Activated T-helper 2 cell treated with anti-CD3 and anti-CD28 coated beads, Interferon-gamma antibody, Interleukin-2, Interleukin-4, amounts not matched to agents 10 μg/mL and 5 μg/mL and 100 μg/mL, durations not matched to agents 14 hours and 24 hours and 36 hours (primary cell): ENCODE results near the gene CDKAL1. TPM values are rescaled to one million over a fixed set of nuclear protein-coding genes. Genes with fewer than 3 reads are reported as not detected.

Experiments
- DNase-seq: peaks from one replicate; pipeline ENCODE4 v3.0.0; 2021; ENCODE audit warnings: low spot score
- H3K27ac Mint-ChIP-seq: one replicate; pipeline ENCODE4 v1.8.0; 2021; ENCODE audit warnings: mixed read lengths
- H3K27me3 Mint-ChIP-seq: one replicate; pipeline ENCODE4 v1.8.0; 2021; ENCODE audit warnings: low read depth, mixed read lengths
- H3K36me3 Mint-ChIP-seq: one replicate; pipeline ENCODE4 v1.8.0; 2021; ENCODE audit warnings: low read depth, mixed read lengths
- H3K4me1 Mint-ChIP-seq: one replicate; pipeline ENCODE4 v1.8.0; 2021; ENCODE audit warnings: low read depth, mixed read lengths
- H3K4me3 Mint-ChIP-seq: one replicate; pipeline ENCODE4 v1.8.0; 2021; ENCODE audit warnings: low read depth, mild to moderate bottlenecking, moderate library complexity, mixed read lengths
- H3K9me3 Mint-ChIP-seq: one replicate; pipeline ENCODE4 v1.8.0; 2021; ENCODE audit warnings: mixed read lengths
- intact Hi-C: fragments of 100-400 bp; cut with micrococcal nuclease; formaldehyde crosslinking; loops from one replicate; pipeline ENCODE4 v1.15.1; 2023
- total RNA-seq: library from RNA; stranded (reverse); gene quantifications from 2 replicates; pipeline ENCODE4 v1.2.3, GENCODE V29; 2022

CDKAL1 gene
- total RNA-seq, 1 donor from 2014 or later, result 31.2 TPM

GRCh38 chr6:20870021-20870420, 335.8 kb downstream of the CDKAL1 start:
- Mint-ChIP-seq H3K36me3 (no peaks in the 10 kb centered on the region), H3K9me3 (no peaks in the 10 kb centered on the region), H3K27me3 (no peaks in the 10 kb centered on the region), H3K4me1 (peaks cover 2% of the 10 kb centered on the region), H3K4me3 (no peak overlapping the region), H3K27ac (no peak overlapping the region)
- DNase-seq, result no peak
- intact Hi-C loops, result loop anchor here (10.0 kb wide), 1 partner anchor 315 kb away; no protein-coding TSS in a partner anchor

- Mint-ChIP-seq H3K4me1 (peaks cover 2% of the 10 kb centered on the region), H3K9me3 (no peaks in the 10 kb centered on the region), H3K36me3 (no peaks in the 10 kb centered on the region), H3K27ac (no peak overlapping the region), H3K4me3 (no peak overlapping the region), H3K27me3 (no peaks in the 10 kb centered on the region)
- intact Hi-C loops, result loop anchor here (10.0 kb wide), 1 partner anchor 314 kb away; no protein-coding TSS in a partner anchor
- no peak for DNase-seq
Observed at GRCh38 chr6:20870493-20870892, 336.2 kb downstream of the CDKAL1 start.

GRCh38 chr6:20873425-20874190, 339.4 kb downstream of the CDKAL1 start:
- intact Hi-C loops, result loop anchor here (10.0 kb wide), 1 partner anchor 311 kb away; no protein-coding TSS in a partner anchor
- H3K27me3 Mint-ChIP-seq, result no peaks in the 10 kb centered on the region
- no peaks in the 10 kb centered on the region for H3K36me3 Mint-ChIP-seq
- no peak for DNase-seq
- H3K4me1 Mint-ChIP-seq, result peaks cover 18% of the 10 kb centered on the region
- H3K27ac Mint-ChIP-seq, result no peak overlapping the region
- H3K4me3 Mint-ChIP-seq, result no peak overlapping the region
- H3K9me3 Mint-ChIP-seq, result no peaks in the 10 kb centered on the region

GRCh38 chr6:20875369-20875963, 341.2 kb downstream of the CDKAL1 start:
- no peaks in the 10 kb centered on the region for H3K36me3 Mint-ChIP-seq
- intact Hi-C loops, result loop anchor here (10.0 kb wide), 1 partner anchor 309 kb away; no protein-coding TSS in a partner anchor
- H3K27me3 Mint-ChIP-seq, result no peaks in the 10 kb centered on the region
- no peak for DNase-seq
- peaks cover 16% of the 10 kb centered on the region for H3K4me1 Mint-ChIP-seq
- no peak overlapping the region for H3K4me3 Mint-ChIP-seq
- H3K9me3 Mint-ChIP-seq, result no peaks in the 10 kb centered on the region
- H3K27ac Mint-ChIP-seq, result no peak overlapping the region

- Mint-ChIP-seq H3K4me3 (no peak overlapping the region), H3K9me3 (no peaks in the 10 kb centered on the region), H3K27ac (no peak overlapping the region), H3K36me3 (no peaks in the 10 kb centered on the region), H3K4me1 (peaks cover 16% of the 10 kb centered on the region), H3K27me3 (no peaks in the 10 kb centered on the region)
- DNase-seq, result no peak
- intact Hi-C loops, result loop anchor here (2.0 to 10.0 kb wide), 2 partner anchors 309 to 713 kb away; no protein-coding TSS in a partner anchor
Observed at GRCh38 chr6:20876036-20876435, 341.8 kb downstream of the CDKAL1 start.

- no peak overlapping the region for H3K27ac Mint-ChIP-seq
- no peak overlapping the region for H3K4me3 Mint-ChIP-seq
- peaks cover 2% of the 10 kb centered on the region for H3K9me3 Mint-ChIP-seq
- intact Hi-C loops, result loop anchor here (2.0 to 10.0 kb wide), 2 partner anchors 308 to 712 kb away; no protein-coding TSS in a partner anchor
- H3K27me3 Mint-ChIP-seq, result no peaks in the 10 kb centered on the region
- peaks cover 16% of the 10 kb centered on the region for H3K4me1 Mint-ChIP-seq
- no peak for DNase-seq
- no peaks in the 10 kb centered on the region for H3K36me3 Mint-ChIP-seq
Observed at GRCh38 chr6:20876561-20876960, 342.3 kb downstream of the CDKAL1 start.

- Mint-ChIP-seq H3K27ac (peak overlapping the region; percentile 72), H3K36me3 (peaks cover 7% of the 10 kb centered on the region), H3K4me3 (no peak overlapping the region), H3K27me3 (no peaks in the 10 kb centered on the region), H3K4me1 (peaks cover 16% of the 10 kb centered on the region), H3K9me3 (peaks cover 9% of the 10 kb centered on the region)
- intact Hi-C loops, result loop anchor here (1.0 to 10.0 kb wide), 3 partner anchors 43 to 712 kb away; no protein-coding TSS in a partner anchor
- no peak for DNase-seq
Observed at GRCh38 chr6:20877008-20877937, 343.0 kb downstream of the CDKAL1 start.

- intact Hi-C loops, result loop anchor here (10.0 kb wide), 1 partner anchor 306 kb away; no protein-coding TSS in a partner anchor
- no peak for DNase-seq
- H3K27ac Mint-ChIP-seq, result no peak overlapping the region
- H3K4me3 Mint-ChIP-seq, result no peak overlapping the region
- H3K4me1 Mint-ChIP-seq, result peaks cover 16% of the 10 kb centered on the region
- peaks cover 25% of the 10 kb centered on the region for H3K9me3 Mint-ChIP-seq
- peaks cover 18% of the 10 kb centered on the region for H3K36me3 Mint-ChIP-seq
- H3K27me3 Mint-ChIP-seq, result no peaks in the 10 kb centered on the region
Observed at GRCh38 chr6:20879121-20879520, 344.9 kb downstream of the CDKAL1 start.

GRCh38 chr6:20879526-20879925, 345.3 kb downstream of the CDKAL1 start:
- Mint-ChIP-seq H3K36me3 (peaks cover 22% of the 10 kb centered on the region), H3K9me3 (peaks cover 29% of the 10 kb centered on the region), H3K27me3 (no peaks in the 10 kb centered on the region), H3K27ac (no peak overlapping the region), H3K4me3 (no peak overlapping the region), H3K4me1 (peaks cover 16% of the 10 kb centered on the region)
- intact Hi-C loops, result loop anchor here (10.0 kb wide), 1 partner anchor 305 kb away; no protein-coding TSS in a partner anchor
- no peak for DNase-seq

GRCh38 chr6:20881365-20881764, 347.1 kb downstream of the CDKAL1 start:
- Mint-ChIP-seq H3K4me3 (no peak overlapping the region), H3K36me3 (peaks cover 34% of the 10 kb centered on the region), H3K9me3 (peaks cover 47% of the 10 kb centered on the region), H3K27ac (no peak overlapping the region), H3K27me3 (no peaks in the 10 kb centered on the region), H3K4me1 (peaks cover 15% of the 10 kb centered on the region)
- no peak for DNase-seq
- intact Hi-C loops, result no loop called here

- Mint-ChIP-seq H3K4me3 (no peak overlapping the region), H3K36me3 (peaks cover 34% of the 10 kb centered on the region), H3K4me1 (peaks cover 13% of the 10 kb centered on the region)
Observed at GRCh38 chr6:20882014-20882413, 347.8 kb downstream of the CDKAL1 start.

GRCh38 chr6:20885076-20885475, 350.8 kb downstream of the CDKAL1 start:
- no peak overlapping the region for H3K27ac Mint-ChIP-seq
- intact Hi-C loops, result no loop called here
- H3K4me3 Mint-ChIP-seq, result no peak overlapping the region
- no peaks in the 10 kb centered on the region for H3K4me1 Mint-ChIP-seq
- no peaks in the 10 kb centered on the region for H3K27me3 Mint-ChIP-seq
- H3K36me3 Mint-ChIP-seq, result peaks cover 41% of the 10 kb centered on the region
- H3K9me3 Mint-ChIP-seq, result peaks cover 61% of the 10 kb centered on the region
- DNase-seq, result no peak

More at GRCh38 chr6:20882014-20882413, 347.8 kb downstream of the CDKAL1 start:
- Mint-ChIP-seq H3K27ac (no peak overlapping the region), H3K27me3 (no peaks in the 10 kb centered on the region), H3K9me3 (peaks cover 52% of the 10 kb centered on the region)
- no peak for DNase-seq
- intact Hi-C loops, result no loop called here
